NCI-H1105 treated with DMSO at 0.1 percent for 48 hours (cell line): ENCODE results near the gene LSM12.
"Not testable (repeated sequence)": the region's sequence is repeated elsewhere in the genome, so short reads cannot be mapped to it uniquely, and the experiment has no call there.

Experiments
- DNase-seq: peaks from one replicate; lab custom pipeline; 2025; lab: John Stamatoyannopoulos, UW

Gene LSM12

GRCh38 chr17:44066204-44066930, at the start of gene LSM12:
Gene LSM12 (minus strand): TSS chr17:44066671. CDS start chr17:44066587, 84 bp downstream.
- peak; percentile 82 for DNase-seq

GRCh38 chr17:44115585-44116415, 49.3 kb upstream of the LSM12 start:
- DNase-seq, result no peak

GRCh38 chr17:44113868-44114840, 47.7 kb upstream of the LSM12 start:
- no peak for DNase-seq

GRCh38 chr17:44113382-44113781, 46.9 kb upstream of the LSM12 start:
- DNase-seq, result no peak

- DNase-seq, result no peak
Measured at GRCh38 chr17:44112284-44113280, 46.1 kb upstream of the LSM12 start.

GRCh38 chr17:44111777-44112176, 45.3 kb upstream of the LSM12 start:
- no peak for DNase-seq

- peak; percentile 87 for DNase-seq
Measured at GRCh38 chr17:44110823-44111633, 44.6 kb upstream of the LSM12 start.

GRCh38 chr17:44110011-44110686, 43.7 kb upstream of the LSM12 start:
- no peak for DNase-seq

GRCh38 chr17:44109312-44109630, 42.8 kb upstream of the LSM12 start:
- no peak for DNase-seq

GRCh38 chr17:44108440-44109311, 42.2 kb upstream of the LSM12 start:
- DNase-seq, result no peak

GRCh38 chr17:44106801-44107200, 40.3 kb upstream of the LSM12 start:
- no peak for DNase-seq

GRCh38 chr17:44105941-44106340, 39.5 kb upstream of the LSM12 start:
- DNase-seq, result no peak

- DNase-seq, result peak; percentile 31
Measured at GRCh38 chr17:44105483-44105882, 39.0 kb upstream of the LSM12 start.

- peak; percentile 18 for DNase-seq
Measured at GRCh38 chr17:44102849-44103622, 36.6 kb upstream of the LSM12 start.

- DNase-seq, result not testable (repeated sequence)
Measured at GRCh38 chr17:44101858-44102257, 35.4 kb upstream of the LSM12 start.

GRCh38 chr17:44097110-44097958, 30.9 kb upstream of the LSM12 start:
- no peak for DNase-seq
